MCF 10A (cell line): ENCODE results near the gene SORBS2. TPM values are rescaled to one million over a fixed set of nuclear protein-coding genes. Genes with fewer than 3 reads are reported as not detected.

Experiments
- BruUV-seq: library from RNA; stranded (reverse); fragments of 400-500 nt; replicated peaks from 2 replicates; lab custom pipeline; 2021; lab: Mats Ljungman, UMichigan
- CTCF ChIA-PET: fragments of 300-600 bp; sonication (Branson Sonifier 250); formaldehyde crosslinking; extraction: SDS; loops from one replicate; lab custom pipeline; 2021; ENCODE audit warnings: antibody characterized with exemption, inconsistent platforms; lab: Yijun Ruan, JAX
- POLR2A ChIA-PET: fragments of 300-600, 350-650 bp; sonication (Branson Sonifier 250); formaldehyde crosslinking; extraction: SDS; loops from one replicate; lab custom pipeline; 2020; ENCODE audit warnings: antibody characterized with exemption, inconsistent platforms; lab: Yijun Ruan, JAX
- DNase-seq: peaks from one replicate; pipeline ENCODE4 v3.0.0-alpha.2; 2018; ENCODE audit not compliant: unreplicated experiment
- H3K27ac Mint-ChIP-seq: one replicate; pipeline ENCODE4 v1.8.0; 2022; ENCODE audit warnings: mild to moderate bottlenecking, low read depth, mixed read lengths; ENCODE audit not compliant: unreplicated experiment
- H3K27me3 Mint-ChIP-seq: one replicate; pipeline ENCODE4 v1.8.0; 2022; ENCODE audit warnings: mixed read lengths; ENCODE audit not compliant: insufficient read depth, unreplicated experiment
- H3K36me3 Mint-ChIP-seq: one replicate; pipeline ENCODE4 v1.8.0; 2022; ENCODE audit warnings: mild to moderate bottlenecking, moderate library complexity, mixed read lengths; ENCODE audit not compliant: insufficient read depth, unreplicated experiment
- H3K4me1 Mint-ChIP-seq: one replicate; pipeline ENCODE4 v1.8.0; 2022; ENCODE audit warnings: mixed read lengths; ENCODE audit not compliant: insufficient read depth, unreplicated experiment
- H3K4me3 Mint-ChIP-seq: one replicate; pipeline ENCODE4 v1.8.0; 2022; ENCODE audit warnings: mild to moderate bottlenecking, moderate library complexity, mixed read lengths; ENCODE audit not compliant: unreplicated experiment
- H3K9me3 Mint-ChIP-seq: one replicate; pipeline ENCODE4 v1.8.0; 2022; ENCODE audit warnings: mixed read lengths; ENCODE audit not compliant: unreplicated experiment
- CTCF ChIP-seq: fragments of 200-600 bp; IDR thresholded peaks from one replicate; pipeline ENCODE4 v1.8.0; 2022; ENCODE audit warnings: antibody characterized with exemption, mild to moderate bottlenecking; ENCODE audit not compliant: unreplicated experiment
- intact Hi-C: fragments of 100-400 bp; cut with micrococcal nuclease; formaldehyde crosslinking; loops from 2 replicates; pipeline ENCODE4 v1.14.1; 2022
- total RNA-seq: library from RNA; stranded (reverse); gene quantifications from 2 replicates; pipeline ENCODE4 v1.2.3, GENCODE V29; 2022

Gene SORBS2
- total RNA-seq, 1 experiment from 2014 or later: 19.3 TPM

DNA sequence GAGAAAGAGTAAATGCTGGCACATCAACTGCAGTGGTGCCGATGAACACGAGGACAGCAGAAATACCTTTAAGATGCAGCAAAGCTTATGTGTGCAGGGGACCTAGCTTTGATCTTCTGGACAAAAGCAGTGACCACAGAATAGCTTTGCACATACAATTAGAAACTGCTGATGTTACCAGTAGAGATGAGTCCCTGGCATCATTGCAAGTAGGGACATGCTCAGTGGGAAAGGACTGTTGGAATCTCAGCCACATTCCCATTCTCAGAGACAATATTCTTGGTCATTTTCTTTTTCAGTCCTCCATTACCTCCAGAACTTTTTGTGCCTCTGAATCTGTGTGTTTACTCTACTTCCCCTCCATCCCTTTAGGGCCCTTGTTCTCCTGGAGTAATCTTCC is 259.7 kb downstream of the SORBS2 start:
- Mint-ChIP-seq H3K4me3 (no peak overlapping the region), H3K27me3 (no peaks in the 10 kb centered on the region), H3K27ac (no peak overlapping the region), H3K36me3 (no peaks in the 10 kb centered on the region), H3K4me1 (no peaks in the 10 kb centered on the region), H3K9me3 (no peaks in the 10 kb centered on the region)
- BruUV-seq: no TSS peak
- intact Hi-C loops: no loop called here
- ChIA-PET CTCF (interaction anchor here (0.6 to 2.1 kb wide), 8 partner anchors 11 to 80 kb away, joined by 3 to 6 read pairs (median 3); partner anchors contain the start of gene CCDC110), POLR2A (interaction anchor here (1.3 kb wide), 1 partner anchor 127 kb away, joined by 5 read pairs; the partner anchor contains the start of gene UFSP2)
- no peak for TF ChIP-seq CTCF
- no peak for DNase-seq

- intact Hi-C loops: no loop called here
- Mint-ChIP-seq H3K9me3 (no peaks in the 10 kb centered on the region), H3K27ac (no peak overlapping the region), H3K36me3 (no peaks in the 10 kb centered on the region), H3K4me3 (no peak overlapping the region), H3K4me1 (no peaks in the 10 kb centered on the region), H3K27me3 (no peaks in the 10 kb centered on the region)
- no peak for DNase-seq
- ChIA-PET CTCF (interaction anchor here (0.6 to 1.9 kb wide), 4 partner anchors 10 to 58 kb away, joined by 3 to 4 read pairs (median 4); no protein-coding TSS in a partner anchor), POLR2A (interaction anchor here (0.6 to 1.1 kb wide), 2 partner anchors 8 to 125 kb away, joined by 3 to 4 read pairs; partner anchors contain the start of gene UFSP2)
- TF ChIP-seq CTCF: no peak
- BruUV-seq: no TSS peak
Measured at GRCh38 chr4:185550933-185551332, 261.1 kb downstream of the SORBS2 start.

DNA sequence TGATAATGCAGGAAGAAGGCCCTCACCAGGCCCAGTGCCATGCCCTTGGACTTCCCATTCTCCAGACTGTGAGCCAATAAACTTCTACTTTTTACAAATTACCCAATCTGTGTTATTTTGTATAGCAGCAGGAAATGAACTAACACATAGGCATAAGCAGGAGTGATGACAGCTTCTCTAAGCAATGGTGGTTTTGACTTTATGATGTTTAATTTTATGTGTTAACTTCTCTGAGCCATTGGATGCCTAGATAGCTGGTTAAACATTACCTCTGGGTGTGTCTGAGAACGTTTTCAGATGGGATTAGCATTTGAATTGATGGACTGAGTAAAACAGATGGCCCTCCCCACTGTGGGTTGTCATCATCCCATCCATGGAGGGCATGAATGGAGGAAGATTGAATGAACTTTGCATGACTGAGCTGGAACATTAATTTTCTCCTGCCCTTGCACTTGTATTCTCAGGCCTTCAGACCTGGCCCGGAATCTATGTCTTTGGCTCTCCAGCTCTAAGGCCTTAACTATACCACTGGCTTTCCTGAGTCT is 262.8 kb downstream of the SORBS2 start:
- BruUV-seq: no TSS peak
- no peaks in the 10 kb centered on the region for H3K36me3 Mint-ChIP-seq
- no peaks in the 10 kb centered on the region for H3K9me3 Mint-ChIP-seq
- TF ChIP-seq CTCF: no peak
- ChIA-PET POLR2A (interaction anchor here (0.7 kb wide), 1 partner anchor 49 kb away, joined by 3 read pairs; no protein-coding TSS in a partner anchor), CTCF (interaction anchor here (0.7 kb wide), 1 partner anchor 69 kb away, joined by 3 read pairs; no protein-coding TSS in a partner anchor)
- no peaks in the 10 kb centered on the region for H3K4me1 Mint-ChIP-seq
- no peak for DNase-seq
- H3K27ac Mint-ChIP-seq: no peak overlapping the region
- H3K27me3 Mint-ChIP-seq: no peaks in the 10 kb centered on the region
- intact Hi-C loops: no loop called here
- H3K4me3 Mint-ChIP-seq: no peak overlapping the region

- Mint-ChIP-seq H3K4me3 (no peak overlapping the region), H3K9me3 (no peaks in the 10 kb centered on the region), H3K4me1 (no peaks in the 10 kb centered on the region), H3K27ac (no peak overlapping the region), H3K36me3 (no peaks in the 10 kb centered on the region), H3K27me3 (no peaks in the 10 kb centered on the region)
- CTCF ChIA-PET: no interaction called here
- BruUV-seq: no TSS peak
- POLR2A ChIA-PET: no interaction called here
- TF ChIP-seq CTCF: no peak
- no peak for DNase-seq
- intact Hi-C loops: no loop called here
Measured at GRCh38 chr4:185548587-185548986, 263.4 kb downstream of the SORBS2 start.
